LNCaP clone FGC (cell line): ENCODE data around the gene TFCP2.

Experiments
- DNase-seq: peaks from one replicate; pipeline ENCODE4 v3.0.0-alpha.2; 2011; ENCODE audit warnings: low read depth
- H3K4me3 ChIP-seq: 2 replicates; pipeline ENCODE4 v1.5.1; 2011; ENCODE audit warnings: mild to moderate bottlenecking, low read depth, low read length, control low read depth
- TF ChIP-seq, protein P1 (sequence below): IDR thresholded peaks from 2 replicates; pipeline ENCODE4 v1.5.1; 2012; ENCODE audit warnings: mild to moderate bottlenecking; ENCODE audit not compliant: control insufficient read depth, insufficient read depth; ENCODE audit errors: extremely low read depth

Gene TFCP2

DNA sequence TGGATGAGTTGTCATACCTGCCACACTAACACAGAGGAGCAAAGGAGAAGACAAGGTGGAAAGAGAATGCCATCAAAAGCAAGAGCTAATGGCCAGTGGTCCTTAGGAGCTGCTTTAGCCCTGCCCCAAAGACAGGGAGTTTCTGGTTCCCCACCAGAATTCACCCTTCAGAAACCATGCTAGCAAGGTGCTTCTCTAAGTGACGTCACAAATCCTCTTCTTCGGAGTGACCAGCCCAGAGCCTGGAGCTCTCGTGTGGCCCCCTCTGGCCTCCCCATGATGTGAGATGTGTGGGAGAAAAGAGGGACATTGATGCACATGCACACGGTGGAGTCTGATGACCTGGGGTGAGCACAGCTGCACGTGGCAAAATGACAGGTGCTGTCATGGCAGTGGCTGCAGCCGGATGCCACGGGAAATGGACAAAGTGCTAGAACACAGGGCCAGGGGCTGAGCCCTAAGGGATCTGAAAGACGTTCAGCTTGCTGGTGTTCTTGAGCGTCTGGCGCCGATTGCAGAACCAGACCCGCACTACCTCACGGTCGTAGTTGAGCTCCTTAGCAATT, 16.9 kb upstream of the TFCP2 start:
- TF ChIP-seq, protein P1, sequence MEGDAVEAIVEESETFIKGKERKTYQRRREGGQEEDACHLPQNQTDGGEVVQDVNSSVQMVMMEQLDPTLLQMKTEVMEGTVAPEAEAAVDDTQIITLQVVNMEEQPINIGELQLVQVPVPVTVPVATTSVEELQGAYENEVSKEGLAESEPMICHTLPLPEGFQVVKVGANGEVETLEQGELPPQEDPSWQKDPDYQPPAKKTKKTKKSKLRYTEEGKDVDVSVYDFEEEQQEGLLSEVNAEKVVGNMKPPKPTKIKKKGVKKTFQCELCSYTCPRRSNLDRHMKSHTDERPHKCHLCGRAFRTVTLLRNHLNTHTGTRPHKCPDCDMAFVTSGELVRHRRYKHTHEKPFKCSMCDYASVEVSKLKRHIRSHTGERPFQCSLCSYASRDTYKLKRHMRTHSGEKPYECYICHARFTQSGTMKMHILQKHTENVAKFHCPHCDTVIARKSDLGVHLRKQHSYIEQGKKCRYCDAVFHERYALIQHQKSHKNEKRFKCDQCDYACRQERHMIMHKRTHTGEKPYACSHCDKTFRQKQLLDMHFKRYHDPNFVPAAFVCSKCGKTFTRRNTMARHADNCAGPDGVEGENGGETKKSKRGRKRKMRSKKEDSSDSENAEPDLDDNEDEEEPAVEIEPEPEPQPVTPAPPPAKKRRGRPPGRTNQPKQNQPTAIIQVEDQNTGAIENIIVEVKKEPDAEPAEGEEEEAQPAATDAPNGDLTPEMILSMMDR = no peak
- no peak for DNase-seq
- no peak overlapping the region for H3K4me3 ChIP-seq

- TF ChIP-seq, protein P1 = no peak
- no peak overlapping the region for H3K4me3 ChIP-seq
- no peak for DNase-seq
Measured at GRCh38 chr12:51188359-51189051, 15.6 kb upstream of the TFCP2 start.

DNA sequence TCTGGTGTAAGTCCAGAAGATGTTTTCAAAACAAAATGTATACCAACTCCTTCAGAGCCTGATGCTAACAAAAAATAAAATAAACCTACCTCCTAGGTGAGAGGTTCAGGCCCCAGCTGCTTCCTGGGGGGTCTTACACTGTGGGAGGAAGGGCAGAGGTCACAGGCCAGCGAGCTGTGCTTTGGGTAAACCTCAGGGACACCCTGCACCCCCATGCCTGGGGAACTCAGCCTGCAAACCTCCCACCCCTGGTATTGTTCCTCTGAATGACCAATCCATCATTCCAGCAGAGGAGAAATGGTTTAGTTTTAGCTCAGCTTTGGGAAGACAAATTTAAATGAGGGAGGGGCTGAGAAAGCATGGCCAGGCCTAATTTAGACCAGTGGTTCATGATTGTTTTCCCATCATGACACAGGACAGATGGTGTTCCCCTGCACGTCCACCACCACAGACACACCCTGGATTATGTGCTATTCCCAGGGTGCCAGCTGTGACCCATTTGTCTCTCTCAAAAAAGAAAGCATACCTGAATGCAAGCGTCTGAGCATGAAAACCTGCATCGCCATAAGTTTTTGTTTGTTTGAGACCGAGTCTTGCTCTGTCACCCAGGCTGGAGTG, 14.5 kb upstream of the TFCP2 start:
- TF ChIP-seq, protein P1 = no peak
- no peak overlapping the region for H3K4me3 ChIP-seq
- no peak for DNase-seq

- H3K4me3 ChIP-seq = no peak overlapping the region
- TF ChIP-seq, protein P1 = no peak
- no peak for DNase-seq
Measured at GRCh38 chr12:51186465-51187085, 13.6 kb upstream of the TFCP2 start.

GRCh38 chr12:51185171-51185717, 12.3 kb upstream of the TFCP2 start:
- no peak for DNase-seq
- TF ChIP-seq, protein P1 = no peak
- H3K4me3 ChIP-seq = no peak overlapping the region

GRCh38 chr12:51183816-51184215, 10.9 kb upstream of the TFCP2 start:
- no peak overlapping the region for H3K4me3 ChIP-seq
- no peak for DNase-seq
- TF ChIP-seq, protein P1 = no peak
